GM19395 (cell line): ENCODE results near the gene CORT.
"Not testable (repeated sequence)": the region's sequence is repeated elsewhere in the genome, so short reads cannot be mapped to it uniquely, and the experiment has no call there.

Experiments used
- ATAC-seq: cut with Tn5 transposase; IDR thresholded peaks from one replicate; pipeline ENCODE4 v1.9.1; 2021; ENCODE audit warnings: mild to moderate bottlenecking, moderate library complexity; ENCODE audit not compliant: unreplicated experiment

CORT gene

GRCh38 chr1:10474309-10474612 is 24.4 kb downstream of the CORT start:
- ATAC-seq = not testable (repeated sequence)

- ATAC-seq = peak; percentile 63
These were observed 25.0 kb downstream of the CORT start, which contains the start of gene PEX14 for GRCh38 chr1:10474613-10475507. TSS of gene PEX14 (plus strand) at chr1:10474950. CDS start at chr1:10474967, 17 bp downstream.

GRCh38 chr1:10475510-10475909 is 25.7 kb downstream of the CORT start:
- ATAC-seq = no peak

- ATAC-seq = no peak
These were observed 29.5 kb downstream of the CORT start for GRCh38 chr1:10479296-10479695.

- no peak for ATAC-seq
These were observed 30.8 kb downstream of the CORT start for GRCh38 chr1:10480614-10481013.

- no peak for ATAC-seq
These were observed 34.7 kb downstream of the CORT start for GRCh38 chr1:10484521-10484920.

GRCh38 chr1:10489291-10490055 is 39.6 kb downstream of the CORT start:
- ATAC-seq = no peak

GRCh38 chr1:10490286-10490970 is 40.6 kb downstream of the CORT start:
- ATAC-seq = no peak

- no peak for ATAC-seq
These were observed 44.6 kb downstream of the CORT start for GRCh38 chr1:10494418-10494753.

GRCh38 chr1:10494754-10495474 is 45.1 kb downstream of the CORT start:
- peak; percentile 75 for ATAC-seq

- ATAC-seq = no peak
These were observed 45.6 kb downstream of the CORT start for GRCh38 chr1:10495475-10495817.

GRCh38 chr1:10495952-10496351 is 46.1 kb downstream of the CORT start:
- no peak for ATAC-seq

GRCh38 chr1:10497109-10497508 is 47.3 kb downstream of the CORT start:
- ATAC-seq = no peak

GRCh38 chr1:10498231-10498630 is 48.4 kb downstream of the CORT start:
- no peak for ATAC-seq
